ENCODE results near the gene TICAM2. TPM values are rescaled to one million over a fixed set of nuclear protein-coding genes. Genes with fewer than 3 reads are reported as not detected.

The TICAM2 gene
- total and polyA plus RNA-seq, 9 of the 15 experiments (the other 6 are each of a cell fraction or from before 2014, with no cell fraction given) = 0.15 to 1.8 (median 0.98) TPM

DNA sequence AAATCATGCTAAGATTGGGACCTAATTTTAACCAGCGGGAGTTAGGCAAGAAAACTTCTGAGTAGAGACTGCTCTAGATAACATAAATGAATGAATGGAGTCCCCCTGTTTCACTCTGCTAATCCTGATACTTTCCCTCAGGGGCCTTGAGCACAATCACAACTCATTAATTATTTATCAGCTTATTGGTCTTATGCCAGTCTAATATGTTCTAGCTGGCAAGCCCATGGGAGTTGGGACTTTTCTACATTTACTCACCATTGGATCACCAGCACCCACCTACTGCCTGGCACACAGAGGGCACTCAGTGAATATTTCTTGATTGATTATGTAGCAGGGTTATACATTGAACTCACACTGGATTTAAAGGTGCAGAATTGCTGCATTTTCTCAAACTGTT, 37.1 kb upstream of the TICAM2 start (continued):
- TF ChIP-seq RAD51 (IDR thresholded peaks at IDR 0.05; ENCODE audit: borderline replicate concordance, low read depth) (no peak), ZBTB7A (IDR thresholded peaks at IDR 0.05; ENCODE audit: borderline replicate concordance, control insufficient read depth, low read depth, low read length) (no peak), ZBTB12 (CRISPR knock-in tag; IDR thresholded peaks at IDR 0.05) (no peak), CHD1 (IDR thresholded peaks at IDR 0.05; ENCODE audit: low read length) (no peak), TAF1 (IDR thresholded peaks at IDR 0.05; ENCODE audit: control insufficient read depth, extremely low read depth, insufficient read depth, low read length, severe bottlenecking) (no peak), RBM14 (IDR thresholded peaks at IDR 0.05; ENCODE audit: borderline replicate concordance, insufficient read depth, low read depth, low read length) (no peak), ARID2 (IDR thresholded peaks at IDR 0.05) (no peak)
- TF ChIP-seq, protein P1, sequence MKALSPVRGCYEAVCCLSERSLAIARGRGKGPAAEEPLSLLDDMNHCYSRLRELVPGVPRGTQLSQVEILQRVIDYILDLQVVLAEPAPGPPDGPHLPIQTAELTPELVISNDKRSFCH (CRISPR knock-in tag; IDR thresholded peaks at IDR 0.05) = no peak
- TF ChIP-seq, protein P1 (tag; IDR thresholded peaks at IDR 0.05) = no peak

DNA sequence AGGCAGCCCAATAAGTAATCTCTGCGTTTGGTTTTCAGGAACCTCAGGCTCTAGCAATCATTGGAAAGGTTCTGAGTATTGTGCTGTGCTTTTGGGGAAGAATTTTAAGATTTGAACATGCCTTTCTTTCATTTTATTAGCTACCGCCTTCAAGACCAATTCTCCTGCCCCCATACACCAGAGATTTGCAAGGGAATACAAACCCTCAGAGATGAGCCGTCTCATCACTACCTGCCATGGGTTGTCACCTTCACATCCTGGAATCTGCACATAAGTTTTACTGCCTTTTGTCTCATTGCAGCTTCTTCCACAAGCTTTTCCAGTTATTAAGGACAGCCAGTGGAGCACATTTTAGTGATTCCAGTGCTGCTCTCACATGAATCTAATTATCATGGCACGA, 35.2 kb upstream of the TICAM2 start:
- Histone ChIP-seq H3K4me3 (no peak overlapping the region), H3K9ac (ENCODE audit: insufficient read depth in 1 of 2, low read depth in 2 of 2, low read length in 2 of 2) (no peak overlapping the region), H4K20me1 (replicated peaks; ENCODE audit: control insufficient read depth, insufficient read depth, low read length) (no peaks in the 10 kb centered on the region), H3K4me2 (ENCODE audit: insufficient read depth, low read length) (no peak overlapping the region), H3K9me3 (replicated peaks; ENCODE audit: control insufficient read depth, insufficient read depth, low read depth, low read length) (no peaks in the 10 kb centered on the region), H3K27me3 (ENCODE audit: control insufficient read depth in 2 of 2, insufficient read depth in 2 of 2, low read length in 2 of 2) (peaks cover 2 to 4% of the 10 kb centered on the region in 2 experiments; a peak in 2 of 5 replicates), H3K36me3 (ENCODE audit: control insufficient read depth, insufficient read depth, low read length) (no peaks in the 10 kb centered on the region), H3K4me1 (replicated peaks in 1 of 2; ENCODE audit: control insufficient read depth in 2 of 2, insufficient read depth in 2 of 2, low read length in 2 of 2) (peaks cover 0 to 4% of the 10 kb centered on the region in 2 experiments; a peak in 1 of 5 replicates), H3K79me2 (ENCODE audit: control insufficient read depth, insufficient read depth, low read length) (no peaks in the 10 kb centered on the region), H3K9me1 (ENCODE audit: control insufficient read depth, insufficient read depth, low read length) (no peaks in the 10 kb centered on the region), H3K27ac (ENCODE audit: extremely low read depth, low read depth, low read length) (no peak overlapping the region), H2AFZ (ENCODE audit: low read depth, low read length) (no peak overlapping the region)
- TF ChIP-seq ZNF197 (CRISPR knock-in tag; IDR thresholded peaks at IDR 0.05; ENCODE audit: low read depth) = no peak
- no peak for ATAC-seq
- in situ Hi-C loops (cut with MboI) = no loop called here
- no peak for DNase-seq (ENCODE audit: extremely low read depth in 1 of 4, low spot score in 3 of 4)
- no peak for FAIRE-seq
- no TSS peak for BruUV-seq (replicated peaks)
- WGBS (ENCODE audit: insufficient coverage, low coverage, missing lambda C conversion rate) = 3% methylated on average over 3 of the region's 4 CpGs
- intact Hi-C loops (cut with micrococcal nuclease) = no loop called here
- POLR2A ChIA-PET = no interaction called here
- CTCF ChIA-PET (ENCODE audit: low intra/inter-chr PET ratio) = no interaction called here
